ENCODE measurements around the gene CMBL. TPM values are rescaled to one million over a fixed set of nuclear protein-coding genes. Genes with fewer than 3 reads are reported as not detected.

The CMBL gene
- polyA plus RNA-seq, 1 experiment: 43.0 TPM

DNA sequence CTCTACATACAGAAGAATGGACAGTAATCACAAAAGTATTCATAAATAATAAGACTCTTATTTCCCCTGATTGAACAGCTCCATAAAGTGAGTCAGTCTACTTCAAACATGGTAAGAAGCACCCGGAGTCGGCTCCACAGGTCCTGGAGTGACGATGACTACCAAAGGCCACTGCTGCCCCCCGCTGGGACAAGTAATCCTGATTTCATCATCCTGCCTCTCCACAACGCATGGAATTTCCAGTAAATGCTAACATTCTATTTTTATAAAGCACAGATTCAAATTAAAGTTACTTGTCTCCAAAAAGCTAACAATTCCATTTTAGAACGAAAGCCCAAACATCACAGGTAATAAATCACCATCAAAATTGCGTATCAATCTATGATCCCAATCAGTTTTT lies 74.2 kb downstream of the CMBL start:
- Histone ChIP-seq H3K27ac (ENCODE audit: low read depth, low read length) (peak overlapping the region; percentile 39), H3K9me3 (ENCODE audit: control insufficient read depth, insufficient read depth, low read length) (no peaks in the 10 kb centered on the region; the same call in 1 of the 2 replicates), H3K4me3 (ENCODE audit: low read depth, low read length) (no peak overlapping the region), H3K27me3 (ENCODE audit: control insufficient read depth, insufficient read depth, low read length) (no peaks in the 10 kb centered on the region)
- TF ChIP-seq, protein P1, sequence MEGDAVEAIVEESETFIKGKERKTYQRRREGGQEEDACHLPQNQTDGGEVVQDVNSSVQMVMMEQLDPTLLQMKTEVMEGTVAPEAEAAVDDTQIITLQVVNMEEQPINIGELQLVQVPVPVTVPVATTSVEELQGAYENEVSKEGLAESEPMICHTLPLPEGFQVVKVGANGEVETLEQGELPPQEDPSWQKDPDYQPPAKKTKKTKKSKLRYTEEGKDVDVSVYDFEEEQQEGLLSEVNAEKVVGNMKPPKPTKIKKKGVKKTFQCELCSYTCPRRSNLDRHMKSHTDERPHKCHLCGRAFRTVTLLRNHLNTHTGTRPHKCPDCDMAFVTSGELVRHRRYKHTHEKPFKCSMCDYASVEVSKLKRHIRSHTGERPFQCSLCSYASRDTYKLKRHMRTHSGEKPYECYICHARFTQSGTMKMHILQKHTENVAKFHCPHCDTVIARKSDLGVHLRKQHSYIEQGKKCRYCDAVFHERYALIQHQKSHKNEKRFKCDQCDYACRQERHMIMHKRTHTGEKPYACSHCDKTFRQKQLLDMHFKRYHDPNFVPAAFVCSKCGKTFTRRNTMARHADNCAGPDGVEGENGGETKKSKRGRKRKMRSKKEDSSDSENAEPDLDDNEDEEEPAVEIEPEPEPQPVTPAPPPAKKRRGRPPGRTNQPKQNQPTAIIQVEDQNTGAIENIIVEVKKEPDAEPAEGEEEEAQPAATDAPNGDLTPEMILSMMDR (IDR thresholded peaks at IDR 0.05; ENCODE audit: low read depth, low read length): peak; percentile 48
- CTCF ChIA-PET: interaction anchor here (0.6 to 2.6 kb wide), 18 partner anchors 10 to 690 kb away, joined by 3 to 13 read pairs (median 4); no protein-coding TSS in a partner anchor
- POLR2A ChIA-PET: interaction anchor here (0.9 to 1.9 kb wide), 2 partner anchors 16 to 41 kb away, joined by 5 to 13 read pairs; partner anchors contain the start of genes ATPSCKMT and CCT5
- peak; percentile 84 for DNase-seq (ENCODE audit: low read depth, low spot score)

DNA sequence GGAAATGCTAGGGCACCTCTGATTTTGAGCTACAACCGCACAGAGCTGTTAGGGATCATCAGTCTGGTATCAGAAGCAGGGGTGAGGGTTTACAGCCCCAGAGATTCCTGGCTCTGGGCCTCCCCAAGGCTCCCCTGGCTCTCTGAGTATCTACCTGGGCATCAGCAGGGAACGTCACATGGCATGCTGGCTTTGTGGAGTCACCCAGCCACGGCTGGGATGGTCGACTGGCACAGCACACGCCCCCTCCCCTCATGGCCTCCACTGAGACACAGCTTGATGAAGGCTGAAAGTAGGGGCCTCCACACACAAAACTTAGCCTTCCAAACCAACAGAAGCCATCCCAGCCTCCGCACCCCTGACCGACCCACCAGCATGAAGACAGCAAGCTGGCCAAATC lies 74.7 kb downstream of the CMBL start:
- TF ChIP-seq, protein P1 (IDR thresholded peaks at IDR 0.05; ENCODE audit: low read depth, low read length): no peak
- CTCF ChIA-PET: interaction anchor here (0.6 to 2.6 kb wide), 19 partner anchors 10 to 689 kb away, joined by 3 to 13 read pairs (median 4); partner anchors contain the start of genes ATPSCKMT and CCT5
- no peak for DNase-seq (ENCODE audit: low read depth, low spot score)
- Histone ChIP-seq H3K27ac (ENCODE audit: low read depth, low read length) (peak overlapping the region; percentile 66), H3K27me3 (ENCODE audit: control insufficient read depth, insufficient read depth, low read length) (no peaks in the 10 kb centered on the region), H3K4me3 (ENCODE audit: low read depth, low read length) (no peak overlapping the region), H3K9me3 (ENCODE audit: control insufficient read depth, insufficient read depth, low read length) (no peaks in the 10 kb centered on the region; the same call in 1 of the 2 replicates)
- POLR2A ChIA-PET: interaction anchor here (0.9 to 1.9 kb wide), 2 partner anchors 17 to 40 kb away, joined by 5 to 13 read pairs; partner anchors contain the start of genes ATPSCKMT and CCT5

DNA sequence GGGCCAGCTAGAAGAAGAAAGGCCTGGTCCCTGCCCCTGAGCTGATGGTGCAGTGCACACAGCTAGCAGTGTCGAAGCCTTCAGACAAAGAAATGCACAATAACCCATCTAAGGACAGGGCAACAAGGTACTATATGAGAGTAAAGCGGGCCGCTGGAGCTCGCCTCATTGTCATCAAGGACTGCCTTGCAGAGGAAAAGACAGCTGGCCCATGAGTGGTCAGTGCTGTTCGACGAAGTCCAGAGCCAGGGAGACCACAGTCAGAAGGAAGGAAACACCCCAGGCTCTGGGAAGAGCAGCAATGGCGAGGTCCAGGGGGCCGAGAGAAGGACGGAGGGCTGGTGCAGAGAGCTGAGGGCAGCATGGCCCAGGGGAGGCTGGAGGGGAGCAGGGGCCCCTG lies 75.3 kb downstream of the CMBL start:
- no peak overlapping the region for H3K27ac ChIP-seq (ENCODE audit: low read depth, low read length)
- H3K9me3 ChIP-seq (ENCODE audit: control insufficient read depth, insufficient read depth, low read length): no peaks in the 10 kb centered on the region; the same call in 1 of the 2 replicates
- TF ChIP-seq, protein P1 (IDR thresholded peaks at IDR 0.05; ENCODE audit: low read depth, low read length): no peak
- DNase-seq (ENCODE audit: low read depth, low spot score): no peak
- H3K4me3 ChIP-seq (ENCODE audit: low read depth, low read length): no peak overlapping the region
- CTCF ChIA-PET: interaction anchor here (0.6 to 2.6 kb wide), 8 partner anchors 18 to 689 kb away, joined by 3 to 13 read pairs (median 8); partner anchors contain the start of genes ATPSCKMT and CCT5
- no peaks in the 10 kb centered on the region for H3K27me3 ChIP-seq (ENCODE audit: control insufficient read depth, insufficient read depth, low read length)
- POLR2A ChIA-PET: interaction anchor here (1.9 kb wide), 1 partner anchor 17 kb away, joined by 13 read pairs; the partner anchor contains the start of genes ATPSCKMT and CCT5

DNA sequence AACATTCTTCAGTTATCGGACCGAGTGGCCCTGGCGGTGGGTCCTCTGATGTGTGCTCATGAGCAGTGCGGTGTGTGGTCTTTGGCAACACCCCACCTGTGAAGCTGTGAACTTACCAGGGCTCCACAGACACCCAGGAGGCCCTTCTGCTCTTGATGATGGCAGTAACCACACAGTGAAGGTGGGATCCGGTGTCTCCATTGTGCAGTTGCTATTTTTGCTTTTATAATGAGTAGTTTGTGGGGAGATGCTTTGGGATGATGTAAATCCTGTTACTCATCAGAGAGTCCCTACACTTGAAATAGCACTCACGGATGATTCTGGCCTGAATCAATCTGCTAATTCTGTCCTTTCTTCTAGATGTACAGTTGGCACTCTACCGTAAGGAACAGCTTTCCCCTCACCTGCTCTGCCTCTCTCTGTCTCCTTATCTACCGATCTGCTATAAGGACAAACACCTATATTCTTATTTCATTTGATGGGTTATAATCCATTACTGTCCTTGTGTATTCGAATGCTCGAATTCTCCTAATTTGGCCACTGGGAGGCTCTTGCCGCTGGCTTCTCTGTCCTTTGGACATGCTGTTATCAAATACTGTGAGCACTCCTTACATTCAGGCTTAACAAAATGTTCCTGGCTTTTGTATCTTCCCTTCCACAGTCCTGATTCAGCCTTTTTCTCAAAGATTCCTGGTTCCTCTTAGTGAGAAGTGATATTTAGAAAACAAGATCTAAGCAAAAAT lies 78.2 kb downstream of the CMBL start:
- H3K27ac ChIP-seq (ENCODE audit: low read depth, low read length): peak overlapping the region; percentile 68
- no peak overlapping the region for H3K4me3 ChIP-seq (ENCODE audit: low read depth, low read length)
- DNase-seq (ENCODE audit: low read depth, low spot score): no peak
- ChIA-PET CTCF (no interaction called here), POLR2A (no interaction called here)
- H3K9me3 ChIP-seq (ENCODE audit: control insufficient read depth, insufficient read depth, low read length): peaks cover 2% of the 10 kb centered on the region
- TF ChIP-seq, protein P1 (IDR thresholded peaks at IDR 0.05; ENCODE audit: low read depth, low read length): peak; percentile 43
- no peaks in the 10 kb centered on the region for H3K27me3 ChIP-seq (ENCODE audit: control insufficient read depth, insufficient read depth, low read length)

DNA sequence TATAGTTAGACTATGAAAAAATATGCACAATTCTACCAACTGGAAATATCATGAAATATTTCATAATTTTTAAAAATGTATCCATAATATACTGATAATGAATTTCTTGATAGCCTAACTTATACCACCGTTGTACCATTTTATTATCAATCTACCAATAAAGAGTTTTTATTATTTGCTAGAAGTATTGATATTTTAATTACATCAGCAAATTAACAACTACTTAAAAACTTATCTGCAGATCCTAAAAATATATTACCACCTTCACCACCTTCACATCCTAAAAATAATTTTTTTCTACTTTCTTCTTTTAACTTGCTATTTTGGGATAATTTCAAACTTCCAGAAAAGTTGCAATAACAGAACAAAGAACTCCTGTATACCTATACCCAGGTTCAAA lies 79.4 kb downstream of the CMBL start:
- Histone ChIP-seq H3K27me3 (ENCODE audit: control insufficient read depth, insufficient read depth, low read length) (no peaks in the 10 kb centered on the region), H3K9me3 (ENCODE audit: control insufficient read depth, insufficient read depth, low read length) (peaks cover 3% of the 10 kb centered on the region), H3K4me3 (ENCODE audit: low read depth, low read length) (no peak overlapping the region), H3K27ac (ENCODE audit: low read depth, low read length) (no peak overlapping the region)
- POLR2A ChIA-PET: no interaction called here
- CTCF ChIA-PET: no interaction called here
- no peak for DNase-seq (ENCODE audit: low read depth, low spot score)
- TF ChIP-seq, protein P1 (IDR thresholded peaks at IDR 0.05; ENCODE audit: low read depth, low read length): no peak

Data from AG04450 (cell line).